ENCODE measurements around the gene BACE1.

Gene BACE1

GRCh38 chr11:117258576-117258975 is 57.5 kb downstream of the BACE1 start:
- no peak overlapping the region for H4K8ac ChIP-seq (ENCODE audit: low read depth, low read length)
- H3K27me3 ChIP-seq (ENCODE audit: control insufficient read depth in 3 of 3, insufficient read depth in 3 of 3, low read depth in 1 of 3, low read length in 3 of 3): no peaks in the 10 kb centered on the region

GRCh38 chr11:117256573-117256972 is 59.5 kb downstream of the BACE1 start:
- H4K8ac ChIP-seq (ENCODE audit: low read depth, low read length): no peak overlapping the region
- H3K4me2 ChIP-seq (ENCODE audit: insufficient read depth, low read length, poor library complexity, severe bottlenecking): no peak overlapping the region
- no peaks in the 10 kb centered on the region for H3K27me3 ChIP-seq (ENCODE audit: control insufficient read depth in 3 of 3, insufficient read depth in 3 of 3, low read depth in 1 of 3, low read length in 3 of 3)
- no peak for DNase-seq (ENCODE audit: low spot score)
- H3K18ac ChIP-seq (ENCODE audit: low read length): no peak overlapping the region
- H3K36me3 ChIP-seq (replicated peaks in 1 of 2; ENCODE audit: control insufficient read depth in 2 of 2, insufficient read depth in 2 of 2, low read length in 2 of 2): peaks cover 4 to 86% of the 10 kb centered on the region in 2 donors
- no peaks in the 10 kb centered on the region for H3K4me1 ChIP-seq (ENCODE audit: control insufficient read depth in 2 of 2, insufficient read depth in 1 of 2, low read depth in 1 of 2, low read length in 2 of 2)
- H3K14ac ChIP-seq (ENCODE audit: low read length): no peak overlapping the region
- H4K91ac ChIP-seq (ENCODE audit: low read depth, low read length, poor library complexity): no peak overlapping the region
- H3K9ac ChIP-seq (ENCODE audit: low read depth, low read length, poor library complexity): no peak overlapping the region
- no peak overlapping the region for H2BK12ac ChIP-seq (ENCODE audit: low read length)
- H3K9me3 ChIP-seq (replicated peaks in 1 of 2; ENCODE audit: control insufficient read depth in 2 of 2, insufficient read depth in 1 of 2, low read depth in 1 of 2, low read length in 2 of 2): no peaks in the 10 kb centered on the region
- no CpG with 5 or more reads among the region's 2 CpGs for WGBS, 2 donors (ENCODE audit: extremely low coverage in 2 of 2, insufficient read length in 2 of 2, insufficient replicate concordance in 1 of 2)
- no peaks in the 10 kb centered on the region for H3K79me1 ChIP-seq (ENCODE audit: low read depth, low read length)
- H2BK15ac ChIP-seq (ENCODE audit: low read length): no peak overlapping the region
- no peak overlapping the region for H3K4ac ChIP-seq (ENCODE audit: low read length)
- H2BK5ac ChIP-seq (ENCODE audit: low read length): no peak overlapping the region
- H2AK5ac ChIP-seq (ENCODE audit: low read depth, low read length): no peak overlapping the region
- H2BK120ac ChIP-seq (ENCODE audit: low read depth, low read length): no peak overlapping the region
- H3K27ac ChIP-seq (replicated peaks; ENCODE audit: low read length): no peak overlapping the region
- H3K23ac ChIP-seq (ENCODE audit: low read depth, low read length, poor library complexity): no peak overlapping the region
- H3K4me3 ChIP-seq (ENCODE audit: low read length in 2 of 2): no peak overlapping the region
- H2AFZ ChIP-seq (ENCODE audit: low read length): no peak overlapping the region

More at GRCh38 chr11:117258576-117258975, 57.5 kb downstream of the BACE1 start:
- H3K4ac ChIP-seq (ENCODE audit: low read length): no peak overlapping the region
- no peak overlapping the region for H4K91ac ChIP-seq (ENCODE audit: low read depth, low read length, poor library complexity)
- H3K4me2 ChIP-seq (ENCODE audit: insufficient read depth, low read length, poor library complexity, severe bottlenecking): no peak overlapping the region
- no peak overlapping the region for H3K14ac ChIP-seq (ENCODE audit: low read length)
- no peaks in the 10 kb centered on the region for H3K79me1 ChIP-seq (ENCODE audit: low read depth, low read length)
- no peak overlapping the region for H2BK5ac ChIP-seq (ENCODE audit: low read length)
- no peaks in the 10 kb centered on the region for H3K4me1 ChIP-seq (ENCODE audit: control insufficient read depth in 2 of 2, insufficient read depth in 1 of 2, low read depth in 1 of 2, low read length in 2 of 2)
- H2AK5ac ChIP-seq (ENCODE audit: low read depth, low read length): no peak overlapping the region
- H3K9me3 ChIP-seq (replicated peaks in 1 of 2; ENCODE audit: control insufficient read depth in 2 of 2, insufficient read depth in 1 of 2, low read depth in 1 of 2, low read length in 2 of 2): no peaks in the 10 kb centered on the region
- no peak overlapping the region for H2BK120ac ChIP-seq (ENCODE audit: low read depth, low read length)
- H2BK15ac ChIP-seq (ENCODE audit: low read length): no peak overlapping the region
- no peak overlapping the region for H3K18ac ChIP-seq (ENCODE audit: low read length)
- H3K4me3 ChIP-seq (ENCODE audit: low read length in 2 of 2): no peak overlapping the region
- peaks cover 2 to 83% of the 10 kb centered on the region in 2 donors for H3K36me3 ChIP-seq (replicated peaks in 1 of 2; ENCODE audit: control insufficient read depth in 2 of 2, insufficient read depth in 2 of 2, low read length in 2 of 2)
- H3K9ac ChIP-seq (ENCODE audit: low read depth, low read length, poor library complexity): no peak overlapping the region
- no peak overlapping the region for H2BK12ac ChIP-seq (ENCODE audit: low read length)
- H2AFZ ChIP-seq (ENCODE audit: low read length): no peak overlapping the region
- no CpG with 5 or more reads among the region's 2 CpGs for WGBS, 2 donors (ENCODE audit: extremely low coverage in 2 of 2, insufficient read length in 2 of 2, insufficient replicate concordance in 1 of 2)
- no peak for DNase-seq (ENCODE audit: low spot score)
- H3K23ac ChIP-seq (ENCODE audit: low read depth, low read length, poor library complexity): no peak overlapping the region
- no peak overlapping the region for H3K27ac ChIP-seq (replicated peaks; ENCODE audit: low read length)

- Histone ChIP-seq H3K9me3 (replicated peaks in 1 of 2; ENCODE audit: control insufficient read depth in 2 of 2, insufficient read depth in 1 of 2, low read depth in 1 of 2, low read length in 2 of 2) (no peaks in the 10 kb centered on the region), H3K9ac (ENCODE audit: low read depth, low read length, poor library complexity) (no peak overlapping the region), H2BK12ac (ENCODE audit: low read length) (no peak overlapping the region), H3K4me2 (ENCODE audit: insufficient read depth, low read length, poor library complexity, severe bottlenecking) (no peak overlapping the region), H2BK5ac (ENCODE audit: low read length) (no peak overlapping the region), H3K23ac (ENCODE audit: low read depth, low read length, poor library complexity) (no peak overlapping the region), H3K79me1 (ENCODE audit: low read depth, low read length) (no peaks in the 10 kb centered on the region), H4K8ac (ENCODE audit: low read depth, low read length) (no peak overlapping the region), H3K18ac (ENCODE audit: low read length) (no peak overlapping the region), H3K27me3 (ENCODE audit: control insufficient read depth in 3 of 3, insufficient read depth in 3 of 3, low read depth in 1 of 3, low read length in 3 of 3) (no peaks in the 10 kb centered on the region), H3K14ac (ENCODE audit: low read length) (no peak overlapping the region), H2BK120ac (ENCODE audit: low read depth, low read length) (no peak overlapping the region), H4K91ac (ENCODE audit: low read depth, low read length, poor library complexity) (no peak overlapping the region), H3K4ac (ENCODE audit: low read length) (no peak overlapping the region), H3K4me1 (ENCODE audit: control insufficient read depth in 2 of 2, insufficient read depth in 1 of 2, low read depth in 1 of 2, low read length in 2 of 2) (no peaks in the 10 kb centered on the region), H2BK15ac (ENCODE audit: low read length) (no peak overlapping the region), H3K36me3 (replicated peaks in 1 of 2; ENCODE audit: control insufficient read depth in 2 of 2, insufficient read depth in 2 of 2, low read length in 2 of 2) (peaks cover 4 to 80% of the 10 kb centered on the region in 2 donors), H2AFZ (ENCODE audit: low read length) (no peak overlapping the region), H3K27ac (replicated peaks; ENCODE audit: low read length) (no peak overlapping the region), H2AK5ac (ENCODE audit: low read depth, low read length) (no peak overlapping the region), H3K4me3 (ENCODE audit: low read length in 2 of 2) (no peak overlapping the region)
- no peak for DNase-seq (ENCODE audit: low spot score)
- no CpG with 5 or more reads among the region's 3 CpGs for WGBS, 2 donors (ENCODE audit: extremely low coverage in 2 of 2, insufficient read length in 2 of 2, insufficient replicate concordance in 1 of 2)
Measured at GRCh38 chr11:117255966-117256365, 60.1 kb downstream of the BACE1 start.

DNA sequence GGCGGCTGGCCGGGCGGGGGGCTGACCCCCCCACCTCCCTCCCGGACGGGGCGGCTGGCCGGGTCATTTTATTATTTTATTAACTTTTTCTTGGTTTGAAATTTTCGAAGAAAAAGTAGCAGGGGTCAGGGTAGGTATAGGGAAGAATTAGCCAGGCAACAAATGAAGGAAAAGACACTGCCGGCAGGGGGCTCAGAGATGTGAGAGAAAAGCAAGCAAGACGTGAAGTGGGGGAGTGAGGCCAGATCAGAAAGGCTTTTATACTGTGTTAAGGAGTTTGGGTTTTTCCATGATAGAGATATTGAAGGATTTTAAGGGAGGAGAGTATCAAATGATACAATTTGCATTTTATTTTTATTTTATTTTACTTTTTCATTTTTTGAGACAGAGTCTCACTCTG is 64.5 kb downstream of the BACE1 start:
- no peak for DNase-seq (ENCODE audit: low spot score)
- no peak overlapping the region for H3K14ac ChIP-seq (ENCODE audit: low read length)
- H2AFZ ChIP-seq (ENCODE audit: low read length): no peak overlapping the region
- no peak overlapping the region for H2AK5ac ChIP-seq (ENCODE audit: low read depth, low read length)
- no peak overlapping the region for H3K18ac ChIP-seq (ENCODE audit: low read length)
- no peak overlapping the region for H3K4me2 ChIP-seq (ENCODE audit: insufficient read depth, low read length, poor library complexity, severe bottlenecking)
- H3K4ac ChIP-seq (ENCODE audit: low read length): no peak overlapping the region
- H2BK15ac ChIP-seq (ENCODE audit: low read length): no peak overlapping the region
- H3K27me3 ChIP-seq (ENCODE audit: control insufficient read depth in 3 of 3, insufficient read depth in 3 of 3, low read depth in 1 of 3, low read length in 3 of 3): no peaks in the 10 kb centered on the region
- no peak overlapping the region for H3K23ac ChIP-seq (ENCODE audit: low read depth, low read length, poor library complexity)
- H3K27ac ChIP-seq (replicated peaks; ENCODE audit: low read length): no peak overlapping the region
- H2BK12ac ChIP-seq (ENCODE audit: low read length): no peak overlapping the region
- no peak overlapping the region for H4K91ac ChIP-seq (ENCODE audit: low read depth, low read length, poor library complexity)
- WGBS, 2 donors (ENCODE audit: extremely low coverage in 2 of 2, insufficient read length in 2 of 2, insufficient replicate concordance in 1 of 2): no CpG with 5 or more reads among the region's 10 CpGs
- no peaks in the 10 kb centered on the region for H3K4me1 ChIP-seq (ENCODE audit: control insufficient read depth in 2 of 2, insufficient read depth in 1 of 2, low read depth in 1 of 2, low read length in 2 of 2)
- no peaks in the 10 kb centered on the region for H3K79me1 ChIP-seq (ENCODE audit: low read depth, low read length)
- H3K36me3 ChIP-seq (replicated peaks in 1 of 2; ENCODE audit: control insufficient read depth in 2 of 2, insufficient read depth in 2 of 2, low read length in 2 of 2): peaks cover 7 to 77% of the 10 kb centered on the region in 2 donors
- H2BK5ac ChIP-seq (ENCODE audit: low read length): no peak overlapping the region
- no peak overlapping the region for H3K4me3 ChIP-seq (ENCODE audit: low read length in 2 of 2)
- no peak overlapping the region for H4K8ac ChIP-seq (ENCODE audit: low read depth, low read length)
- no peaks in the 10 kb centered on the region for H3K9me3 ChIP-seq (replicated peaks in 1 of 2; ENCODE audit: control insufficient read depth in 2 of 2, insufficient read depth in 1 of 2, low read depth in 1 of 2, low read length in 2 of 2)
- no peak overlapping the region for H2BK120ac ChIP-seq (ENCODE audit: low read depth, low read length)
- H3K9ac ChIP-seq (ENCODE audit: low read depth, low read length, poor library complexity): no peak overlapping the region
